SK-N-SH (cell line): ENCODE data around the gene LRRC3B. TPM values are rescaled to one million over a fixed set of nuclear protein-coding genes. Genes with fewer than 3 reads are reported as not detected.

Experiments
- CTCF ChIA-PET: fragments of 300-600, 350-600 bp; formaldehyde crosslinking; extraction: SDS; loops from one replicate; lab custom pipeline; 2021; lab: Yijun Ruan, JAX
- POLR2A ChIA-PET: fragments of 350-600 bp; sonication (Branson Sonifier 250); formaldehyde crosslinking; extraction: SDS; loops from one replicate; lab custom pipeline; 2020; ENCODE audit warnings: antibody characterized with exemption, inconsistent platforms; lab: Yijun Ruan, JAX
- DNase-seq: peaks from one replicate; pipeline ENCODE4 v3.0.0; 2012
- H2AFZ ChIP-seq: fragments of 200-600 bp; sonication (generic); 2 replicates; pipeline ENCODE4 v1.8.1; 2016; ENCODE audit warnings: antibody characterized with exemption, mild to moderate bottlenecking, low read depth
- H3F3A ChIP-seq: fragments of 200-600 bp; sonication (generic); replicated peaks from 2 replicates; pipeline ENCODE3; 2016; ENCODE audit warnings: antibody characterized with exemption, mild to moderate bottlenecking; ENCODE audit not compliant: insufficient read depth
- H3K27ac ChIP-seq, 2 experiments: fragments of 200-500 bp in 1 of 2; fragments of 200-600 bp in 1 of 2; sonication (Bioruptor generic) in 1 of 2; sonication (generic), shearing (Covaris generic) in 1 of 2; 2 replicates each; pipeline versions ENCODE4 v1.5.1 to v1.6.1; 2014 to 2016; ENCODE audit warnings: low read depth in 2 of 2, inconsistent platforms in 1 of 2, low read length in 1 of 2, mild to moderate bottlenecking in 1 of 2, mixed read lengths in 1 of 2
- H3K27me3 ChIP-seq: fragments of 200-600 bp; sonication (generic), shearing (Covaris generic); 2 replicates; pipeline ENCODE4 v1.6.1; 2016; ENCODE audit warnings: mixed run types; ENCODE audit not compliant: insufficient read depth
- H3K36me3 ChIP-seq, 2 experiments: fragments of 200-500 bp in 1 of 2; fragments of 200-600 bp in 1 of 2; sonication (Bioruptor generic) in 1 of 2; sonication (generic) in 1 of 2; replicated peaks in 1 of 2; 2 replicates each; pipeline versions ENCODE3 to v1.5.1; 2014 to 2016; ENCODE audit warnings: low read length in 1 of 2, mild to moderate bottlenecking in 1 of 2; ENCODE audit not compliant: insufficient read depth in 2 of 2, control insufficient read depth in 1 of 2
- H3K4me1 ChIP-seq, 2 experiments: fragments of 200-500 bp in 1 of 2; fragments of 200-600 bp in 1 of 2; sonication (Bioruptor generic) in 1 of 2; sonication (generic), shearing (Covaris generic) in 1 of 2; 2 replicates each; pipeline versions ENCODE4 v1.5.1 to v1.6.1; 2014 to 2016; ENCODE audit warnings: low read depth in 1 of 2, low read length in 1 of 2, mixed run types in 1 of 2; ENCODE audit not compliant: insufficient read depth in 2 of 2, control insufficient read depth in 1 of 2
- H3K4me2 ChIP-seq: fragments of 200-600 bp; sonication (generic), shearing (Covaris generic); 2 replicates; pipeline ENCODE4 v1.6.1; 2017; ENCODE audit warnings: mixed run types
- H3K4me3 ChIP-seq, 2 experiments: fragments of 200-500 bp in 1 of 2; fragments of 200-600 bp in 1 of 2; sonication (Bioruptor generic) in 1 of 2; sonication (generic), shearing (Covaris generic) in 1 of 2; 2 replicates each; pipeline versions ENCODE4 v1.5.1 to v1.8.1; 2014 to 2016; ENCODE audit warnings: low read depth in 2 of 2, inconsistent platforms in 1 of 2, low read length in 1 of 2, mild to moderate bottlenecking in 1 of 2, mixed read lengths in 1 of 2, moderate library complexity in 1 of 2
- H3K79me2 ChIP-seq: fragments of 200-600 bp; sonication (generic); 2 replicates; pipeline ENCODE4 v1.8.1; 2017; ENCODE audit warnings: mild to moderate bottlenecking; ENCODE audit not compliant: insufficient read depth
- H3K9ac ChIP-seq: fragments of 200-600 bp; sonication (generic); 2 replicates; pipeline ENCODE4 v1.6.1; 2017; ENCODE audit warnings: mixed run types
- H3K9me2 ChIP-seq: fragments of 200-600 bp; sonication (generic); 2 replicates; pipeline ENCODE4 v1.6.1; 2017; ENCODE audit warnings: mixed run types
- H3K9me3 ChIP-seq: fragments of 200-600 bp; sonication (generic); 2 replicates; pipeline ENCODE4 v1.6.1; 2017; ENCODE audit warnings: mixed run types, mild to moderate bottlenecking, moderate library complexity
- H4K20me1 ChIP-seq: fragments of 200-600 bp; sonication (generic); 2 replicates; pipeline ENCODE4 v1.6.1; 2017; ENCODE audit warnings: mild to moderate bottlenecking, mixed run types; ENCODE audit not compliant: insufficient read depth
- FOXJ3 ChIP-seq: sonication (generic); formaldehyde crosslinking; IDR thresholded peaks from 2 replicates; pipeline ENCODE4 v1.5.1; 2020; ENCODE audit warnings: mild to moderate bottlenecking, missing genetic modification reagents
- FOXM1 ChIP-seq: IDR thresholded peaks from 2 replicates; pipeline ENCODE4 v1.4.0; 2012; ENCODE audit warnings: low read depth, mild to moderate bottlenecking
- GABPA ChIP-seq: IDR thresholded peaks from 2 replicates; pipeline ENCODE4 v1.4.0; 2012; ENCODE audit warnings: low read depth, mild to moderate bottlenecking
- JUND ChIP-seq: IDR thresholded peaks from 2 replicates; pipeline ENCODE4 v1.4.0; 2012
- NFIC ChIP-seq: IDR thresholded peaks from 2 replicates; pipeline ENCODE4 v1.4.0; 2012; ENCODE audit warnings: borderline replicate concordance
- NRF1 ChIP-seq: IDR thresholded peaks from 2 replicates; pipeline ENCODE4 v1.6.1; 2012; ENCODE audit warnings: low read depth, mild to moderate bottlenecking, low read length
- POLR2AphosphoS5 ChIP-seq: IDR thresholded peaks from 2 replicates; pipeline ENCODE4 v1.6.1; 2012; ENCODE audit warnings: low read depth, low read length
- RFX5 ChIP-seq: IDR thresholded peaks from 2 replicates; pipeline ENCODE4 v1.6.1; 2012; ENCODE audit warnings: mild to moderate bottlenecking, improper control_type of control experiment, low read length
- SIN3A ChIP-seq: IDR thresholded peaks from 2 replicates; pipeline ENCODE4 v1.6.1; 2012; ENCODE audit warnings: low read depth, mild to moderate bottlenecking, low read length, moderate library complexity, borderline replicate concordance
- SMC3 ChIP-seq: IDR thresholded peaks from 2 replicates; pipeline ENCODE4 v1.6.1; 2012; ENCODE audit warnings: low read depth, low read length, improper control_type of control experiment
- TAF1 ChIP-seq: IDR thresholded peaks from 2 replicates; pipeline ENCODE4 v1.6.1; 2012; ENCODE audit warnings: low read depth, mild to moderate bottlenecking, low read length, moderate library complexity, borderline replicate concordance
- TCF12 ChIP-seq: IDR thresholded peaks from 2 replicates; pipeline ENCODE4 v1.4.0; 2012
- TEAD4 ChIP-seq: IDR thresholded peaks from 2 replicates; pipeline ENCODE4 v1.4.0; 2012; ENCODE audit warnings: mild to moderate bottlenecking, borderline replicate concordance; ENCODE audit not compliant: insufficient read depth
- polyA plus RNA-seq, 3 experiments: library from polyadenylated mRNA; depleted of rRNA; stranded (reverse); fragments of >200 nt; gene quantifications; 2 replicates each; pipeline ENCODE4 v1.2.3, GENCODE V29; 2012
- TF ChIP-seq, protein P1 (sequence below): IDR thresholded peaks from 2 replicates; pipeline ENCODE4 v1.4.0; 2012; ENCODE audit warnings: low read depth, borderline replicate concordance
- TF ChIP-seq, protein P2 (sequence below): IDR thresholded peaks from 2 replicates; pipeline ENCODE4 v1.6.1; 2012; ENCODE audit warnings: mild to moderate bottlenecking, low read depth, low read length, moderate library complexity
- TF ChIP-seq, protein P3 (sequence below): fragments of 150-350 bp; IDR thresholded peaks from 2 replicates; pipeline ENCODE4 v1.6.1; 2016; ENCODE audit warnings: mild to moderate bottlenecking, low read depth, low read length

The LRRC3B gene
- polyA plus RNA-seq, 1 of the 3 experiments (the other 2 are of a cell fraction), result not detected

DNA sequence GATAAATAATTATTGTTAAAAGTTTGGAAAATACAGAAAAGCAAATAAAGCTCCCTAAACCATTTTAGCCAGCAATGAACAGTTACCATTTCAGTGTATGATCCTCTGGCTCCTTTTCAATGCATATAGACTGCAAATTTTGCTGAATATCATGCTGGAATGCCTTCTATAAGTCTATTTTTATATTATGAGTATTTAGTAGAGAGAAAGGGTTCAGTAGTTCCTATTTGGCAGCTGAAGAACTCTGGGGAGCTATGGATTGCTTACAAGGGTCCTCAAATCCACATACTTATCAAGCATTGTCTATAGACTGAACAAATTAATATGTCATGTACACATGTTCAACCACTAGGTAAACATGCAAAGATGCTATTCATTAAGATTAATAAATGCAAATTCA lies 46.1 kb downstream of the LRRC3B start:
- Histone ChIP-seq H3K36me3 (no peaks in the 10 kb centered on the region), H2AFZ (no peak overlapping the region), H3F3A (no peaks in the 10 kb centered on the region), H3K9ac (no peak overlapping the region), H3K27me3 (no peaks in the 10 kb centered on the region), H3K9me2 (no peaks in the 10 kb centered on the region), H3K4me2 (no peak overlapping the region), H3K9me3 (no peaks in the 10 kb centered on the region; the same call in 1 of the 2 replicates), H3K4me1 (no peaks in the 10 kb centered on the region)
- ChIA-PET CTCF (interaction anchor here (1.9 kb wide), 1 partner anchor 11 kb away, joined by 4 read pairs; no protein-coding TSS in a partner anchor), POLR2A (no interaction called here)
- no peak for DNase-seq
- no peak for TF ChIP-seq FOXJ3 (CRISPR knock-in tag)
- TF ChIP-seq NFIC, result no peak
- TF ChIP-seq FOXM1, result no peak
- no peak for TF ChIP-seq RFX5
- TF ChIP-seq JUND, result no peak
- no peak for TF ChIP-seq NRF1
- no peak for TF ChIP-seq TEAD4
- TF ChIP-seq, protein P1, sequence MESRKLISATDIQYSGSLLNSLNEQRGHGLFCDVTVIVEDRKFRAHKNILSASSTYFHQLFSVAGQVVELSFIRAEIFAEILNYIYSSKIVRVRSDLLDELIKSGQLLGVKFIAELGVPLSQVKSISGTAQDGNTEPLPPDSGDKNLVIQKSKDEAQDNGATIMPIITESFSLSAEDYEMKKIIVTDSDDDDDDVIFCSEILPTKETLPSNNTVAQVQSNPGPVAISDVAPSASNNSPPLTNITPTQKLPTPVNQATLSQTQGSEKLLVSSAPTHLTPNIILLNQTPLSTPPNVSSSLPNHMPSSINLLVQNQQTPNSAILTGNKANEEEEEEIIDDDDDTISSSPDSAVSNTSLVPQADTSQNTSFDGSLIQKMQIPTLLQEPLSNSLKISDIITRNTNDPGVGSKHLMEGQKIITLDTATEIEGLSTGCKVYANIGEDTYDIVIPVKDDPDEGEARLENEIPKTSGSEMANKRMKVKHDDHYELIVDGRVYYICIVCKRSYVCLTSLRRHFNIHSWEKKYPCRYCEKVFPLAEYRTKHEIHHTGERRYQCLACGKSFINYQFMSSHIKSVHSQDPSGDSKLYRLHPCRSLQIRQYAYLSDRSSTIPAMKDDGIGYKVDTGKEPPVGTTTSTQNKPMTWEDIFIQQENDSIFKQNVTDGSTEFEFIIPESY, result no peak
- no peak for TF ChIP-seq SMC3
- no peak for TF ChIP-seq GABPA
- no peak for TF ChIP-seq POLR2AphosphoS5
- TF ChIP-seq, protein P2, sequence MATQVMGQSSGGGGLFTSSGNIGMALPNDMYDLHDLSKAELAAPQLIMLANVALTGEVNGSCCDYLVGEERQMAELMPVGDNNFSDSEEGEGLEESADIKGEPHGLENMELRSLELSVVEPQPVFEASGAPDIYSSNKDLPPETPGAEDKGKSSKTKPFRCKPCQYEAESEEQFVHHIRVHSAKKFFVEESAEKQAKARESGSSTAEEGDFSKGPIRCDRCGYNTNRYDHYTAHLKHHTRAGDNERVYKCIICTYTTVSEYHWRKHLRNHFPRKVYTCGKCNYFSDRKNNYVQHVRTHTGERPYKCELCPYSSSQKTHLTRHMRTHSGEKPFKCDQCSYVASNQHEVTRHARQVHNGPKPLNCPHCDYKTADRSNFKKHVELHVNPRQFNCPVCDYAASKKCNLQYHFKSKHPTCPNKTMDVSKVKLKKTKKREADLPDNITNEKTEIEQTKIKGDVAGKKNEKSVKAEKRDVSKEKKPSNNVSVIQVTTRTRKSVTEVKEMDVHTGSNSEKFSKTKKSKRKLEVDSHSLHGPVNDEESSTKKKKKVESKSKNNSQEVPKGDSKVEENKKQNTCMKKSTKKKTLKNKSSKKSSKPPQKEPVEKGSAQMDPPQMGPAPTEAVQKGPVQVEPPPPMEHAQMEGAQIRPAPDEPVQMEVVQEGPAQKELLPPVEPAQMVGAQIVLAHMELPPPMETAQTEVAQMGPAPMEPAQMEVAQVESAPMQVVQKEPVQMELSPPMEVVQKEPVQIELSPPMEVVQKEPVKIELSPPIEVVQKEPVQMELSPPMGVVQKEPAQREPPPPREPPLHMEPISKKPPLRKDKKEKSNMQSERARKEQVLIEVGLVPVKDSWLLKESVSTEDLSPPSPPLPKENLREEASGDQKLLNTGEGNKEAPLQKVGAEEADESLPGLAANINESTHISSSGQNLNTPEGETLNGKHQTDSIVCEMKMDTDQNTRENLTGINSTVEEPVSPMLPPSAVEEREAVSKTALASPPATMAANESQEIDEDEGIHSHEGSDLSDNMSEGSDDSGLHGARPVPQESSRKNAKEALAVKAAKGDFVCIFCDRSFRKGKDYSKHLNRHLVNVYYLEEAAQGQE, result no peak
- TF ChIP-seq, protein P3, sequence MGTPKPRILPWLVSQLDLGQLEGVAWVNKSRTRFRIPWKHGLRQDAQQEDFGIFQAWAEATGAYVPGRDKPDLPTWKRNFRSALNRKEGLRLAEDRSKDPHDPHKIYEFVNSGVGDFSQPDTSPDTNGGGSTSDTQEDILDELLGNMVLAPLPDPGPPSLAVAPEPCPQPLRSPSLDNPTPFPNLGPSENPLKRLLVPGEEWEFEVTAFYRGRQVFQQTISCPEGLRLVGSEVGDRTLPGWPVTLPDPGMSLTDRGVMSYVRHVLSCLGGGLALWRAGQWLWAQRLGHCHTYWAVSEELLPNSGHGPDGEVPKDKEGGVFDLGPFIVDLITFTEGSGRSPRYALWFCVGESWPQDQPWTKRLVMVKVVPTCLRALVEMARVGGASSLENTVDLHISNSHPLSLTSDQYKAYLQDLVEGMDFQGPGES, result no peak
- no peak for TF ChIP-seq TCF12
- TF ChIP-seq SIN3A, result no peak
- TF ChIP-seq TAF1, result no peak
- TF ChIP-seq, all 33 proteins: peak for 0
- H4K20me1 ChIP-seq, result no peaks in the 10 kb centered on the region
- no peak overlapping the region for H3K4me3 ChIP-seq
- no peak overlapping the region for H3K27ac ChIP-seq
- H3K79me2 ChIP-seq, result no peaks in the 10 kb centered on the region
